NCI-H2107 treated with DMSO at 0.1 percent for 48 hours (cell line): Measurements from ENCODE around the gene ERG28.
A peak's percentile ranks its signal among the peaks of the same experiment; 100 is the strongest.
"Not testable (repeated sequence)": the region's sequence is repeated elsewhere in the genome, so short reads cannot be mapped to it uniquely, and the experiment has no call there.

ENCODE experiments used
- DNase-seq: peaks from one replicate; lab custom pipeline; 2025; ENCODE audit not compliant: unreplicated experiment; lab: John Stamatoyannopoulos, UW

Gene ERG28

GRCh38 chr14:75660630-75661498, at the start of gene ERG28, which contains the start of gene TTLL5:
Gene ERG28 (minus strand): TSS chr14:75660876. CDS start chr14:75657502, 3,374 bp downstream.
Gene TTLL5 (plus strand): TSS chr14:75661246. CDS start chr14:75663150, 1,904 bp downstream.
- peak; percentile 99 for DNase-seq

- DNase-seq: peak; percentile 79
Observed at GRCh38 chr14:75709207-75709812, 48.6 kb upstream of the ERG28 start.

DNA sequence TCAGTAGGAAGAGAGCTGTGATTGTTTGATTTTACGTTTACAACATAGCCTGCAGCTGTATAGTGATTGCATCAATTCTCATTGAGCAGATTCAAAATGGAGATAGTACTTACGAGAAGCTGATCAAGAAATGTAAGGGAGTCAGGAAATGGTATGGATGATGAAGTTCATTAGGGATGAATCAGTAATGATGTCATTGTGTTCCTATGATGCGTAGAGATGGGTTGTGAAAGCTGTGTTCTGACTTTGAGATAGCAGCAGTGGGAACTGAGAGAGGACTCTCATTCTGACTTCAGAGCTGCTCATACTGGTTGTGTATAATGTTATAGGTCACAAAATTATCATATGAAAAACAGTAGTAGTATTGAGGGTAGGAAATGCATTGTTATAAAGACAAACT, 44.3 kb upstream of the ERG28 start:
- DNase-seq: no peak

- no peak for DNase-seq
Observed at GRCh38 chr14:75703467-75703866, 42.8 kb upstream of the ERG28 start.

DNA sequence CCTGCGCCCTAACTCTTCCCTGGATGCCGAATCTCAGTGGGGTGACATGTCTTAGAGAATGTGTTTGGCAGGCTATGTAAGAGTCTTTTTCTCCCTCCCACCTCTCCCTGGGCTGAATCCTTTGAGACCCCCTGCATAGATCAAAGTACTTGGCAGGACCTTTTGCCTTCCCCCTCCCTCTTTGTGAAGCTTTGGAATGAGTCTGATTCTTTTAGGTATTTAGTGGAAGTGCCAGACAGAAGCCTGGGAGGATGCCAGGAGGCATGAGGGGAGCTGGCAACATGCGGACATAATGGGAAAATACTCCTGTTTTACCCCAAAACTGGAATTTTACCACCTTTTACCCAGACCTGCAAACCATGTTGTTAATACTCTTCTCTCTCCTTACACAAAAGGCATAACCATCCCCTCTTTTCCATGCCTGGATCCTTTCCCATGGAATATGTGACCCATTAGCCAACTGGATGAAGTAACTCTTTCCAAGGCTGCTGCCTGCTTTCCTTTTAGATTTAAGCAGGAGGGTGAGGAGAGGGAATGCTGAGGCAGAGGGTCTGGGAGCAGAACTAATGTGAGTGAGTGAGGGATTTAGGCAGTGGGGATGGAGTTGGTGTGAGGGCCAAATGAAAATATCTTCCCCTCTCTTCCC, 42.1 kb upstream of the ERG28 start:
- DNase-seq: no peak

DNA sequence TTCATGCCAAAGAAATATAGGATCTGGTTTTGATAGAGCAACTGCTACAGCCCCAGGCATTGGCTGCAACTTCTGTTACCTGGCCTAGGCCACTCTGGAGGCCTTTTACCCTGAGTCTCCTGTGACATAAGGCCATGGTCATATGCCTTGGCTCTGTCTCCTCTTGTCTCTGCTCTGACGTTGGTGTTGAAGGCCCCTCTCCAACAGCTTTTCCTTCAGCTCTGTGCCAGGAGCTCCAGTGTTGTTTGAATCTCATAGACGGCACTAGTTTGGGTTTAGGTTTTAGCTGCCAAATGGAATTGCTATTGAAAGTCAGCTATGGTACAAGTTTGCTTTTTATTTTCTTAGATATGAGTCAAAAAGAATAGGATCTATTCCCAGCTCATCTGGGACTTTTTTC, 41.4 kb upstream of the ERG28 start:
- DNase-seq: no peak

- DNase-seq: no peak
Observed at GRCh38 chr14:75700295-75700694, 39.6 kb upstream of the ERG28 start.

- no peak for DNase-seq
Observed at GRCh38 chr14:75699331-75699730, 38.7 kb upstream of the ERG28 start.

- DNase-seq: no peak
Observed at GRCh38 chr14:75697918-75698317, 37.2 kb upstream of the ERG28 start.

- no peak for DNase-seq
Observed at GRCh38 chr14:75697386-75697785, 36.7 kb upstream of the ERG28 start.

GRCh38 chr14:75695025-75695424, 34.3 kb upstream of the ERG28 start:
- DNase-seq: not testable (repeated sequence)

- no peak for DNase-seq
Observed at GRCh38 chr14:75690010-75690409, 29.3 kb upstream of the ERG28 start.

DNA sequence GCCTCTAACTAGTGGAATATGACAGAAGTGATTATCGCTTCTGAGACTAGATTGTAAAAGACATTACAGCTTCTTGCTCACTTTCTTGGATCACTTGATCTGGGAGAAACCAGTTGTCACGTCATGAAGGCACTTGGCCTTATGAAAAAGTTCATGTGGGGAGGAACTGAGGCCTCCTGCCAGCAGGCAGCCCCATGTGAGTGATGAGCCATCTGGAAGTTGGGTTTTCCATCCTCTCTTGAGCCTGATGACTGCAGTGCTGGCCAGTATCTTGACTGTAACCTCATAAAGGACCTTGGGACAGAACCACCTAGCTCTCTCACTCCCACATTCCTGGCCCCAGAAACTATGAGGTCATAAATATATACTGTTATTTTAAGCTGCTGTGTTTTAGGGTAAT, 28.3 kb upstream of the ERG28 start:
- DNase-seq: no peak

DNA sequence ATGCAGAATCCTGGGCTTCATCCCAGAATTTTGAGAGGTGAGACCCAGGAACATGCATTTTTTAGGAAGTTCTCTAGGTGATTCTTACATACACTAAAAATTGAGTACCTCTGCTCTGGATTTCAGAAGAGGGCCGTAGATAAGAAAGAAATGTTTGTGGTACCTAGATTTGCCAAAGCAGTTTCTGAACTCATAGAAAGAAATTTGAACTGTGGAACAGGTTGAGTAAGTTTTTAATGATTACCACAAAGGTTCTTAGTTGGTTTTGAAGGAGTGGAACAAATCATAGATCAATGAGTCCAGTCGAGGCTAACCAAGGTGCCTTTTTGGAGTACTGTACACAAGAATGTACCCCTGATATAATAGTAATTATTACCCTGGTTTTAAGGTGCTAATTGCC, 25.2 kb upstream of the ERG28 start:
- no peak for DNase-seq

- DNase-seq: no peak
Observed at GRCh38 chr14:75675265-75675960, 14.7 kb upstream of the ERG28 start.

DNA sequence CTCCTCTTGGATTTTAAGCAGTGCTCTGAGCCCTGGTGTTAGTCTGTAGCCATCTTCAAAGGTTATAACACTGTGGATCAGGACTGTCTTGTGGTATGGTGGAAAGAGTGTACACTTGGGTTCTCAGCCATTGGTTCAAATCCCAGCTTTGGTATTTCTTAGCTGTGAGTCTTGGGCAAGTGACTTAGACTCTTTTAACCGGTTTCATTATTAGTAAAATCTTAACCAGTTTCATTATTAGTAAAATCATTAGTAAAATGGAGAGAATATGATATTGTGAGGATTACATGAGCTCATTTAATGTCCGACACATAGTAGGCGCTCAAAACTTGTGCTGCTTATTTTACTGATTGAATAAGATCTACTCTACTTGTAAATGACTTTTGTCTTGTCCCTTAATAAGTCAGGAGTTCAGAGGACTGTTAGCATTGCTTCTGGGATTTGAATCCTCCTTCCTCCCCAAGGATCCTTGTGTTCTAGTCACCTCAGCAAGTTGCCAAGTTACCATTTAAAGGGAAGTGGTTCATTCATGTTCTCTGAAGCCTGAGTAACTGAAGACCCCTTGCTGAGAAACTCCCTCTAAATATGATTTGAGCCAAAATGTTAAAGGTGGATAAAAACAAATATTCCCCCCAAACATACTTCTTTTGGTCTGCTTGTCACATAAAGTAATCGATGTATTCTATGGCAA, 12.8 kb upstream of the ERG28 start:
- DNase-seq: no peak

DNA sequence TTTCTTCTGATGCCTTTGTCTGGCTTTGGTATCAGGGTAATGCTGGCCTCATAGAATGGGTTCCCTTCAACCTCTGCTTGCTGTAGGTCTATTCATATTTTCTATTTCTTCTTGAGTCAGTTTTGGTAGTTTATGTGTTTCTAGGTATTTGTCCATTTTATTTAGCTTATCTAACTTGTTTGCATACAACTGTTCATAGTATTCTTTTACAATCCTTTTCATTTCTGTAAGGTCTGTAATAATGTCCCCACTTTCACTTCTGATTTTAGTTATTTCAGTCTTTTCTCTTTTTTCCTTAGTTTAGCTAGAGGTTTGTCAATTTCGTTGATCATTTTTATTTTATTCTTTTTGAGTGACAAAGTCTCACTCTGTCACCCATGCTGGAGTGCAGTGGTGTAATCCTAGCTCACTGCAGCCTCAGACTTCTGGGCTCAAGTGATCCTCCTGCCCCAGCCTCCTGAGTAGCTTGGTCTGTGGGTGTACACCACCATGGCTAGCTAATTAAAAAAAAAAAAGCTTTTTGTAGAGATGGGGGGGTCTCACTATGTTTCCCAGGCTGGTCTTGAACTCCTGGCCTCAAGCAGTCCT, 12.0 kb upstream of the ERG28 start:
- no peak for DNase-seq

DNA sequence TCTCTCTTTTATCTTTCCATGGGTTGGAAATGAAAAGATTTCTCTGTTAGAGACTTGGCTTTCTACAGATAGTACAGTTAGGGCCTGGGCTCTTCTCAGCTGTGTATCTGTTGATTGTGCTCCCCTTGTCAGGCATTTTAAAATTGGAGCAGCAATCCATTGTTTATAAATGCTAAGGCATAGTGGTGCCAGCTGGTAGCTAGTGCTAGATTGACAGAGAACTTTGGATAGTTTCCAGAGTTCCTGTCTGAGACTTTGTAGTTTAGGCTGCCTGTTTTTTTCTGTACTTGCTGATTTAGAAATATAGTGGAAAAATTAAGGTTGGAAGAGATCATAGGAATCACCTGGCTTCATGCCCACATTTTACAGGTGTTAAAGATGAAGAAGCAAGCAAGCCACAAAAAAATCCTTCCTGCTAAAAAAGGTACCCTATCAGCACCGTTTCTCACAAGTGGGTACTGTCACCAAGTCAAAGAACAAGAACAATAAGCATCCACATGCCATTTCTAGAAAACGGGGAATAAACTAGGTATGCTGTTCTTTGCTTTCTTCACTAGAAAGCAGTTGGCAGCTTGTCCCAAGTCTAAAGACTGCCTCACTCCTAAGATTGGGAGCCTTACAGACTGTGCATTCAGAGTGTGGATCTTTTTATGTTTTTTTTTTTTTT, 6.6 kb upstream of the ERG28 start:
- no peak for DNase-seq

GRCh38 chr14:75662966-75663365, 2.3 kb upstream of the ERG28 start:
- DNase-seq: no peak

DNA sequence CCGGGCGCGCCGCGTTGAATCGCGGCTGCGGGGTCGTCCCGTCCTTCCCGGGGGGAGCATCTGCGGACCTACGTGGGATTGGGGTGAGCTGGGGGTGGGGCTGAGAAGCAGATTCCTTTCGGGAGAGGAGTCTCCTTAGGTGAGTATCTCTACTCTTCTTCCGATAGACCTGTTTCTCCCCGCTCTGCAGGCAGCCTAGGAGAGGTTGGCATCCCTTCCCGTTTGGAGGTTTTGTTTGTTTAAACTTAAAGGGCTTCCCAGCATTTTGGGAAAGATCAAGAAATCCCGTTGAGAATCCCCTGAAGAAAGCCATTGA, 781 bp upstream of the ERG28 start:
- no peak for DNase-seq
